ENCODE data around the gene CREB3. TPM values are rescaled to one million over a fixed set of nuclear protein-coding genes. Genes with fewer than 3 reads are reported as not detected.
A peak's percentile ranks its signal among the peaks of the same experiment; 100 is the strongest.

Gene CREB3
- polyA plus RNA-seq, 1 experiment, result 75.8 TPM

DNA sequence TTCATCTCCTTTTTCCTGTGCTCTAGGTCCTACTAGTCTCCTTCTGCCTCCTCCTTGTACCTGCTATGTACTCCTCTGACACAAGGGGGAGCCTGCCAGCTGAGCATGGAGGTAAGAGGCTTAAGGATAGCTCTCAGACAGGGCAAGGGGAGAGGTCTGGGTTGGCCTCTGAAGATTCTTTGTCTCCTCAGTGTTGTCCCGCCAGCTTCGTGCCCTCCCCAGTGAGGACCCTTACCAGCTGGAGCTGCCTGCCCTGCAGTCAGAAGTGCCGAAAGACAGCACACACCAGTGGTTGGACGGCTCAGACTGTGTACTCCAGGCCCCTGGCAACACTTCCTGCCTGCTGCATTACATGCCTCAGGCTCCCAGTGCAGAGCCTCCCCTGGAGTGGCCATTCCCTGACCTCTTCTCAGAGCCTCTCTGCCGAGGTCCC, 3.8 kb downstream of the CREB3 start:
- Histone ChIP-seq H3K4me3 (ENCODE audit: low read depth, low read length) (no peak overlapping the region), H3K36me3 (ENCODE audit: control insufficient read depth, insufficient read depth, low read length) (peaks cover 43% of the 10 kb centered on the region), H3K27me3 (ENCODE audit: control insufficient read depth, insufficient read depth, low read length) (no peaks in the 10 kb centered on the region)
- no peak for DNase-seq (ENCODE audit: low read depth)
- POLR2A ChIA-PET, result no interaction called here
- TF ChIP-seq CTCF (IDR thresholded peaks at IDR 0.05; ENCODE audit: insufficient read depth, low read depth, low read length), result peak; percentile 95
- CTCF ChIA-PET, result interaction anchor here (0.8 to 5.8 kb wide), 15 partner anchors 10 to 146 kb away, joined by 3 to 78 read pairs (median 3); partner anchors contain the start of genes GBA2, RGP1 and SPAG8

DNA sequence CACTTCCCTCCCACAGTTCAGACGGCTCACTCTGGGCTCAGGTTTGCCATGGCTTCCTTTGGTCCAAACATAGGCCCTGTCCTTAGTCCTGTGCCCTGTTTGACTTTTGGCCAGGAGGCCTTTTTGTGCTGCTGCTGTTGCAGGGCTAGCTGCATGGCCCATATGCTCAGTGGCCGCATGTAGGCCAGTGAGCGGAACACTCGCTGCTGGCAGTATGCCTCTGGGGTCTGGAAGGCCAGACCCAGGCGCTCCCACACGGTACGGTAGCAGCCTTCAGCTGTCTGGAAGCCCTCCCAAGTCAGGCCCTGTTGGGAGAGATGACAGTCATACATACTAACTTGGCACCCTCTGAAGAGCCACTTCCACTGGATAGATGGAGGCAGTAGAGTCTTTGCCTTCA, 4.7 kb downstream of the CREB3 start:
- TF ChIP-seq CTCF (IDR thresholded peaks at IDR 0.05; ENCODE audit: insufficient read depth, low read depth, low read length), result no peak
- no peak for DNase-seq (ENCODE audit: low read depth)
- Histone ChIP-seq H3K36me3 (ENCODE audit: control insufficient read depth, insufficient read depth, low read length) (peaks cover 47% of the 10 kb centered on the region), H3K4me3 (ENCODE audit: low read depth, low read length) (no peak overlapping the region), H3K27me3 (ENCODE audit: control insufficient read depth, insufficient read depth, low read length) (no peaks in the 10 kb centered on the region)
- POLR2A ChIA-PET, result interaction anchor here (0.6 to 1.2 kb wide), 2 partner anchors 9 to 41 kb away, joined by 4 to 5 read pairs; no protein-coding TSS in a partner anchor
- CTCF ChIA-PET, result interaction anchor here (0.6 to 5.8 kb wide), 5 partner anchors 10 to 91 kb away, joined by 3 to 78 read pairs (median 3); partner anchors contain the start of genes GBA2 and RGP1

DNA sequence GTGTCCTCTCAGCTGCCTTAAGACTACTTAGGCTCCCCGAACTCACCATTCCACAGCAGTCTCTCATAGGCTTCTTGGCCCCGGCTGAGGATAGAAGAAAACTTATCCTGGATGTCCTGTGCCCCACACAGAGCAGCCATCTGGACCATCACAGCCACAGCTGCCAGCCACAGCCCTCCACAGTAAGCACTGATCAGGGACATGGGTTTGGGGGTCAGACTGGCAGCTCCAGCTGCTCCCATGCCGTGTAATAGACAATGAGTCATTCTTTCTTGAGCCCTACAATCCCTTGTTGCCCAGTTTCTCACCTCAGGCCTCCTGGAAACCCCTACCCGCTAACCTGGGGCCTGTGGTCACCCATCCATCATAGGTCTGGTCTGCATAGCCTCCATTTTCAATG, 5.7 kb downstream of the CREB3 start:
- POLR2A ChIA-PET, result interaction anchor here (1.2 kb wide), 1 partner anchor 10 kb away, joined by 5 read pairs; no protein-coding TSS in a partner anchor
- DNase-seq (ENCODE audit: low read depth), result no peak
- CTCF ChIA-PET, result interaction anchor here (0.6 to 5.8 kb wide), 7 partner anchors 9 to 88 kb away, joined by 3 to 78 read pairs (median 3); partner anchors contain the start of genes GBA2 and RGP1
- Histone ChIP-seq H3K4me3 (ENCODE audit: low read depth, low read length) (no peak overlapping the region), H3K27me3 (ENCODE audit: control insufficient read depth, insufficient read depth, low read length) (no peaks in the 10 kb centered on the region), H3K36me3 (ENCODE audit: control insufficient read depth, insufficient read depth, low read length) (peaks cover 47% of the 10 kb centered on the region)
- no peak for TF ChIP-seq CTCF (IDR thresholded peaks at IDR 0.05; ENCODE audit: insufficient read depth, low read depth, low read length)

DNA sequence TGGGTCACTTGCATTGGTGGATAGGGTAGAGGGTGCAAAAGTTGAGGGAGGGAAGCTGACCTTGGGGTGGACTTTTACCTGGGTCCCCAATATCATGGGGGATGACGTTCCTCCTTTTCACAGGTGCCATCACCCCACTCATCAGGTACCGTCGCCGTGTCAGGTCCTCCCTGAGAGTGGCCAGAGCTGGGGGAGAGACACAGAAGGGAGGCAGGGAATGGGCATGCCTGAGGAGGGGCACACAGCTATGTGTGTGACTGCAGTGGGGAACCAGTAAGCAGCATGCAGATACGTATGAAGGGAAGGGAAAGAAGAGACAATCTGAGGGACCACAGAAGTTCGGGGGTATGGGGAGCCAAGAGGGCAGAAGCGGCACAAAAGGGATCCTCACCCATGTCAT, 6.5 kb downstream of the CREB3 start:
- H3K36me3 ChIP-seq (ENCODE audit: control insufficient read depth, insufficient read depth, low read length), result peaks cover 52% of the 10 kb centered on the region
- DNase-seq (ENCODE audit: low read depth), result no peak
- H3K27me3 ChIP-seq (ENCODE audit: control insufficient read depth, insufficient read depth, low read length), result no peaks in the 10 kb centered on the region
- no peak for TF ChIP-seq CTCF (IDR thresholded peaks at IDR 0.05; ENCODE audit: insufficient read depth, low read depth, low read length)
- ChIA-PET CTCF (interaction anchor here (1.2 to 5.8 kb wide), 4 partner anchors 8 to 87 kb away, joined by 3 to 78 read pairs (median 4); partner anchors contain the start of genes GBA2 and RGP1), POLR2A (no interaction called here)
- no peak overlapping the region for H3K4me3 ChIP-seq (ENCODE audit: low read depth, low read length)

- ChIA-PET CTCF (interaction anchor here (1.5 to 1.6 kb wide), 2 partner anchors 43 to 93 kb away, joined by 3 read pairs; no protein-coding TSS in a partner anchor), POLR2A (no interaction called here)
- Histone ChIP-seq H3K4me3 (ENCODE audit: low read depth, low read length) (no peak overlapping the region), H3K36me3 (ENCODE audit: control insufficient read depth, insufficient read depth, low read length) (peaks cover 52% of the 10 kb centered on the region), H3K27me3 (ENCODE audit: control insufficient read depth, insufficient read depth, low read length) (no peaks in the 10 kb centered on the region)
- DNase-seq (ENCODE audit: low read depth), result no peak
- no peak for TF ChIP-seq CTCF (IDR thresholded peaks at IDR 0.05; ENCODE audit: insufficient read depth, low read depth, low read length)
Observed at GRCh38 chr9:35740243-35740642, 7.8 kb downstream of the CREB3 start.

Measured in BJ (cell line).